HepG2 (cell line): ENCODE measurements around the gene MEGF10. TPM values are rescaled to one million over a fixed set of nuclear protein-coding genes. Genes with fewer than 3 reads are reported as not detected.

Experiments
- ATAC-seq: fragments of 200-7000 bp; cut with Tn5 transposase; 3 replicates; pipeline ENCODE4 v1.9.1; 2020; ENCODE audit warnings: mild to moderate bottlenecking, moderate library complexity
- BruUV-seq: library from RNA; stranded (reverse); fragments of 400-500 nt; replicated peaks from 2 replicates; lab custom pipeline; 2021; lab: Mats Ljungman, UMichigan
- CTCF ChIA-PET: fragments of 300-600 bp; formaldehyde crosslinking; extraction: SDS; loops from one replicate; lab custom pipeline; 2021; ENCODE audit warnings: low total read pairs, inconsistent platforms, low intra/inter-chr PET ratio; lab: Yijun Ruan, JAX
- POLR2A ChIA-PET: fragments of 350-600 bp; sonication (Branson Sonifier 250); formaldehyde crosslinking; loops from one replicate; lab custom pipeline; 2020; ENCODE audit warnings: antibody characterized with exemption, inconsistent platforms; lab: Yijun Ruan, JAX
- DNase-seq: peaks from one replicate; pipeline ENCODE4 v3.0.0-alpha.2; 2015; ENCODE audit warnings: low spot score
- FAIRE-seq: peaks from 3 replicates; lab custom pipeline; 2011; peaks lifted over from hg19 to GRCh38; lab: Jason Lieb, UNC
- H2AFZ ChIP-seq: one replicate; pipeline ENCODE4 v1.6.1; 2011; ENCODE audit warnings: low read length, inconsistent platforms
- H3K27ac ChIP-seq: fragments of 300-600 bp; 3 replicates; pipeline ENCODE4 v1.8.0; 2011; ENCODE audit warnings: mixed run types, mild to moderate bottlenecking, mixed read lengths, low read length, inconsistent platforms; ENCODE audit not compliant: insufficient read depth; ENCODE audit errors: extremely low read length
- H3K27me3 ChIP-seq, 2 experiments: fragments of 200-600 bp in 1 of 2; 2 replicates in 1 of 2; 3 replicates in 1 of 2; pipeline versions ENCODE4 v1.6.0 to v1.8.0; 2011; ENCODE audit warnings: low read length in 2 of 2, mild to moderate bottlenecking in 2 of 2, moderate library complexity in 2 of 2, inconsistent platforms in 1 of 2; ENCODE audit not compliant: insufficient read depth in 2 of 2, control insufficient read depth in 1 of 2
- H3K36me3 ChIP-seq, 2 experiments: fragments of 200-600 bp in 1 of 2; replicated peaks in 1 of 2; 2 replicates in 1 of 2; 3 replicates in 1 of 2; pipeline versions ENCODE4 v1.5.1 to v1.8.0; 2011; ENCODE audit warnings: low read length in 2 of 2, inconsistent platforms in 1 of 2; ENCODE audit not compliant: insufficient read depth in 2 of 2, control insufficient read depth in 1 of 2
- H3K4me1 ChIP-seq: 2 replicates; pipeline ENCODE4 v1.5.1; 2012; ENCODE audit warnings: low read length, inconsistent platforms; ENCODE audit not compliant: insufficient read depth
- H3K4me2 ChIP-seq: 2 replicates; pipeline ENCODE4 v1.6.0; 2011; ENCODE audit warnings: low read depth, low read length, inconsistent platforms
- H3K4me3 ChIP-seq, 3 experiments: fragments of 200-600 bp in 1 of 3; sonication (generic), shearing (Covaris generic) in 1 of 3; replicated peaks in 1 of 3; 2 replicates each; pipeline ENCODE4 v1.5.1; 2011 to 2016; ENCODE audit warnings: low read length in 3 of 3, inconsistent platforms in 2 of 3, low read depth in 2 of 3, mild to moderate bottlenecking in 2 of 3, control low read depth in 1 of 3, mixed read lengths in 1 of 3; ENCODE audit not compliant: insufficient read depth in 1 of 3
- H3K79me2 ChIP-seq: one replicate; pipeline ENCODE4 v1.6.1; 2011; ENCODE audit warnings: low read length, inconsistent platforms; ENCODE audit not compliant: insufficient read depth
- H3K9ac ChIP-seq: 2 replicates; pipeline ENCODE4 v1.6.0; 2011; ENCODE audit warnings: mild to moderate bottlenecking, low read depth, low read length, inconsistent platforms; ENCODE audit not compliant: insufficient read depth
- H3K9me3 ChIP-seq: 2 replicates; pipeline ENCODE4 v1.5.1; 2012; ENCODE audit warnings: mild to moderate bottlenecking, low read length
- H4K20me1 ChIP-seq: 2 replicates; pipeline ENCODE4 v1.6.0; 2011; ENCODE audit warnings: inconsistent platforms, mild to moderate bottlenecking, low read length, moderate library complexity; ENCODE audit not compliant: insufficient read depth
- TCF7L2 ChIP-seq: IDR thresholded peaks from 2 replicates; pipeline ENCODE4 v1.6.1; 2011; ENCODE audit warnings: mild to moderate bottlenecking, low read depth, low read length, moderate library complexity
- WGBS: methylation state at CpG from one replicate; pipeline ENCODE4 v1.1.6; 2017; ENCODE audit warnings: low lambda C conversion rate; 5-methylcytosine and 5-hydroxymethylcytosine counted together
- in situ Hi-C: cut with HindIII; loops from 2 replicates; pipeline ENCODE4 v1.10.0; 2017; ENCODE audit warnings: low pct_unique_long_range_greater_than_20kb; ENCODE audit not compliant: extremely low pct_ligation_motif_present
- intact Hi-C: fragments of 100-400 bp; cut with micrococcal nuclease; formaldehyde crosslinking; loops from one replicate; pipeline ENCODE4 v1.10.0; 2022; ENCODE audit not compliant: unreplicated experiment
- polyA plus RNA-seq, 8 experiments: library from polyadenylated mRNA; depleted of rRNA in 3 of 8; stranded (reverse) in 7 of 8; unstranded in 1 of 8; fragments of >200 nt; fragmentation: Illumina TruSeq in 4 of 8; extraction: Trizol in 4 of 8; gene quantifications; 2 replicates each; pipeline versions ENCODE4 v1.2.1 to v1.2.3, GENCODE V29; 2011 to 2016; ENCODE audit warnings: low read depth in 4 of 8, missing spikeins in 1 of 8, mixed read lengths in 1 of 8; ENCODE audit not compliant: insufficient read depth in 1 of 8
- total RNA-seq, 5 experiments: library from RNA; depleted of rRNA; stranded (reverse); fragments of >200 nt; fragmentation: Illumina TruSeq; extraction: Trizol; gene quantifications; 2 replicates each; pipeline ENCODE4 v1.2.3, GENCODE V29; 2016; ENCODE audit warnings: low read depth in 1 of 5
- TF ChIP-seq, protein P1 (sequence below): sonication (generic); formaldehyde crosslinking; IDR thresholded peaks from 2 replicates; pipeline ENCODE4 v1.5.0; 2020; ENCODE audit warnings: mild to moderate bottlenecking, missing genetic modification reagents, borderline replicate concordance
- TF ChIP-seq, protein P2 (sequence below): sonication (generic); formaldehyde crosslinking; IDR thresholded peaks from 2 replicates; pipeline ENCODE4 v1.5.0; 2020; ENCODE audit warnings: mild to moderate bottlenecking, missing genetic modification reagents

The MEGF10 gene
- total and polyA plus RNA-seq, 2 of the 13 experiments (the other 11 are each of a cell fraction or from before 2014, with no cell fraction given): not detected

GRCh38 chr5:127418974-127419682 lies 128.5 kb downstream of the MEGF10 start:
- in situ Hi-C loops: no loop called here
- FAIRE-seq: no peak
- CTCF ChIA-PET: no interaction called here
- H3K4me3 ChIP-seq: no peak overlapping the region
- no peaks in the 10 kb centered on the region for H3K4me1 ChIP-seq
- no peaks in the 10 kb centered on the region; a peak in 1 of 5 replicates for H3K27me3 ChIP-seq
- no peak for ATAC-seq
- no peaks in the 10 kb centered on the region for H3K9me3 ChIP-seq
- POLR2A ChIA-PET: no interaction called here
- intact Hi-C loops: no loop called here
- 21% methylated on average over 7 of the region's 7 CpGs for WGBS
- H3K27ac ChIP-seq: no peak overlapping the region
- BruUV-seq: no TSS peak
- H2AFZ ChIP-seq: no peak overlapping the region
- no peak overlapping the region for H3K9ac ChIP-seq
- no peaks in the 10 kb centered on the region for H4K20me1 ChIP-seq
- H3K79me2 ChIP-seq: no peaks in the 10 kb centered on the region
- no peak for DNase-seq
- TF ChIP-seq, protein P1, sequence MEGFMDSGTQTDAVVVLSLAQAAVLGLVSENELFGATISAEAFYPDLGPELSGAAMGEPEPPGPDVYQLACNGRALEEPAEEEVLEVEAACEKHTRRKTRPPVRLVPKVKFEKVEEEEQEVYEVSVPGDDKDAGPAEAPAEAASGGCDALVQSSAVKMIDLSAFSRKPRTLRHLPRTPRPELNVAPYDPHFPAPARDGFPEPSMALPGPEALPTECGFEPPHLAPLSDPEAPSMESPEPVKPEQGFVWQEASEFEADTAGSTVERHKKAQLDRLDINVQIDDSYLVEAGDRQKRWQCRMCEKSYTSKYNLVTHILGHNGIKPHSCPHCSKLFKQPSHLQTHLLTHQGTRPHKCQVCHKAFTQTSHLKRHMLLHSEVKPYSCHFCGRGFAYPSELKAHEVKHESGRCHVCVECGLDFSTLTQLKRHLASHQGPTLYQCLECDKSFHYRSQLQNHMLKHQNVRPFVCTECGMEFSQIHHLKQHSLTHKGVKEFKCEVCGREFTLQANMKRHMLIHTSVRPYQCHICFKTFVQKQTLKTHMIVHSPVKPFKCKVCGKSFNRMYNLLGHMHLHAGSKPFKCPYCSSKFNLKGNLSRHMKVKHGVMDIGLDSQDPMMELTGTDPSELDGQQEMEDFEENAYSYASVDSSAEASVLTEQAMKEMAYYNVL (CRISPR knock-in tag): no peak
- TF ChIP-seq, protein P2, sequence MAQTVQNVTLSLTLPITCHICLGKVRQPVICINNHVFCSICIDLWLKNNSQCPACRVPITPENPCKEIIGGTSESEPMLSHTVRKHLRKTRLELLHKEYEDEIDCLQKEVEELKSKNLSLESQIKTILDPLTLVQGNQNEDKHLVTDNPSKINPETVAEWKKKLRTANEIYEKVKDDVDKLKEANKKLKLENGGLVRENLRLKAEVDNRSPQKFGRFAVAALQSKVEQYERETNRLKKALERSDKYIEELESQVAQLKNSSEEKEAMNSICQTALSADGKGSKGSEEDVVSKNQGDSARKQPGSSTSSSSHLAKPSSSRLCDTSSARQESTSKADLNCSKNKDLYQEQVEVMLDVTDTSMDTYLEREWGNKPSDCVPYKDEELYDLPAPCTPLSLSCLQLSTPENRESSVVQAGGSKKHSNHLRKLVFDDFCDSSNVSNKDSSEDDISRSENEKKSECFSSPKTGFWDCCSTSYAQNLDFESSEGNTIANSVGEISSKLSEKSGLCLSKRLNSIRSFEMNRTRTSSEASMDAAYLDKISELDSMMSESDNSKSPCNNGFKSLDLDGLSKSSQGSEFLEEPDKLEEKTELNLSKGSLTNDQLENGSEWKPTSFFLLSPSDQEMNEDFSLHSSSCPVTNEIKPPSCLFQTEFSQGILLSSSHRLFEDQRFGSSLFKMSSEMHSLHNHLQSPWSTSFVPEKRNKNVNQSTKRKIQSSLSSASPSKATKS (CRISPR knock-in tag): no peak
- TF ChIP-seq TCF7L2: no peak
- H3K4me2 ChIP-seq: no peak overlapping the region
- H3K36me3 ChIP-seq: no peaks in the 10 kb centered on the region
